PFSK-1 (cell line): Measurements from ENCODE around the gene PALD1.

ENCODE experiments used
- FOXP2 ChIP-seq: optimal IDR thresholded peaks from 2 replicates; pipeline ENCODE3; 2011; ENCODE audit warnings: borderline replicate concordance, control low read depth, inconsistent platforms; ENCODE audit not compliant: insufficient read depth; ENCODE audit errors: extremely low read length, extremely low read depth
- POLR2AphosphoS5 ChIP-seq: IDR thresholded peaks from 2 replicates; pipeline ENCODE4 v1.6.1; 2012; ENCODE audit warnings: low read depth, mild to moderate bottlenecking, control low read depth, low read length, moderate library complexity
- SIN3A ChIP-seq: IDR thresholded peaks from 2 replicates; pipeline ENCODE4 v1.6.1; 2012; ENCODE audit warnings: mild to moderate bottlenecking, low read length, moderate library complexity, borderline replicate concordance; ENCODE audit not compliant: insufficient read depth
- TAF1 ChIP-seq: IDR thresholded peaks from 2 replicates; pipeline ENCODE4 v1.6.1; 2012; ENCODE audit warnings: low read length, control low read depth, borderline replicate concordance; ENCODE audit not compliant: insufficient read depth
- TF ChIP-seq, protein P1 (sequence below), 2 experiments: IDR thresholded peaks; 2 replicates each; pipeline versions ENCODE4 v1.6.1 to v1.8.0; 2011 to 2012; ENCODE audit warnings: low read depth in 2 of 2, low read length in 2 of 2, control low read depth in 1 of 2, inconsistent platforms in 1 of 2, mild to moderate bottlenecking in 1 of 2, moderate library complexity in 1 of 2; ENCODE audit not compliant: insufficient read depth in 1 of 2

The PALD1 gene

DNA sequence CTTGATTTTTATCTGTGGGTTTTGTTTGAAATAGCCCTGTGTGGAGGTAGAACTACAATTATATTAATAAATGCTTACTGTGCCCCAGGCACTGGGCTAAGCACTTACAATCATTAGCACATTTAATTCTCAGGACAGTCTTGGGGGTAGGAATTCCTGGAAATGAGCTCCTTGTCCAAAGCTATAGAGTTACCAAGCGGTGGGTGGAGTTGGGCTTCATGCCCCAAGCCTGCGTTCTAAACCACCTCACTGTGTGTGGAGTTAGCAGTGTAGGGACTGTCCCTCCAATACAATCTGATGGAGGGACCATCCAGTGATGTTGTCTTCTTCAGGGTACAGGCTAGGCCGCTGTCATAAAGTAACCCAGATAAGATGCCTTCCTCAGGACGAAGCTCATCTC lies 49.7 kb downstream of the PALD1 start:
- TF ChIP-seq SIN3A: no peak
- no peak for TF ChIP-seq TAF1
- no peak for TF ChIP-seq FOXP2
- no peak for TF ChIP-seq POLR2AphosphoS5
- TF ChIP-seq, protein P1, sequence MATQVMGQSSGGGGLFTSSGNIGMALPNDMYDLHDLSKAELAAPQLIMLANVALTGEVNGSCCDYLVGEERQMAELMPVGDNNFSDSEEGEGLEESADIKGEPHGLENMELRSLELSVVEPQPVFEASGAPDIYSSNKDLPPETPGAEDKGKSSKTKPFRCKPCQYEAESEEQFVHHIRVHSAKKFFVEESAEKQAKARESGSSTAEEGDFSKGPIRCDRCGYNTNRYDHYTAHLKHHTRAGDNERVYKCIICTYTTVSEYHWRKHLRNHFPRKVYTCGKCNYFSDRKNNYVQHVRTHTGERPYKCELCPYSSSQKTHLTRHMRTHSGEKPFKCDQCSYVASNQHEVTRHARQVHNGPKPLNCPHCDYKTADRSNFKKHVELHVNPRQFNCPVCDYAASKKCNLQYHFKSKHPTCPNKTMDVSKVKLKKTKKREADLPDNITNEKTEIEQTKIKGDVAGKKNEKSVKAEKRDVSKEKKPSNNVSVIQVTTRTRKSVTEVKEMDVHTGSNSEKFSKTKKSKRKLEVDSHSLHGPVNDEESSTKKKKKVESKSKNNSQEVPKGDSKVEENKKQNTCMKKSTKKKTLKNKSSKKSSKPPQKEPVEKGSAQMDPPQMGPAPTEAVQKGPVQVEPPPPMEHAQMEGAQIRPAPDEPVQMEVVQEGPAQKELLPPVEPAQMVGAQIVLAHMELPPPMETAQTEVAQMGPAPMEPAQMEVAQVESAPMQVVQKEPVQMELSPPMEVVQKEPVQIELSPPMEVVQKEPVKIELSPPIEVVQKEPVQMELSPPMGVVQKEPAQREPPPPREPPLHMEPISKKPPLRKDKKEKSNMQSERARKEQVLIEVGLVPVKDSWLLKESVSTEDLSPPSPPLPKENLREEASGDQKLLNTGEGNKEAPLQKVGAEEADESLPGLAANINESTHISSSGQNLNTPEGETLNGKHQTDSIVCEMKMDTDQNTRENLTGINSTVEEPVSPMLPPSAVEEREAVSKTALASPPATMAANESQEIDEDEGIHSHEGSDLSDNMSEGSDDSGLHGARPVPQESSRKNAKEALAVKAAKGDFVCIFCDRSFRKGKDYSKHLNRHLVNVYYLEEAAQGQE (IDR thresholded peaks at IDR 0.05; ENCODE audit: insufficient read depth in 1 of 2, low read depth in 2 of 2, low read length in 2 of 2): no peak

DNA sequence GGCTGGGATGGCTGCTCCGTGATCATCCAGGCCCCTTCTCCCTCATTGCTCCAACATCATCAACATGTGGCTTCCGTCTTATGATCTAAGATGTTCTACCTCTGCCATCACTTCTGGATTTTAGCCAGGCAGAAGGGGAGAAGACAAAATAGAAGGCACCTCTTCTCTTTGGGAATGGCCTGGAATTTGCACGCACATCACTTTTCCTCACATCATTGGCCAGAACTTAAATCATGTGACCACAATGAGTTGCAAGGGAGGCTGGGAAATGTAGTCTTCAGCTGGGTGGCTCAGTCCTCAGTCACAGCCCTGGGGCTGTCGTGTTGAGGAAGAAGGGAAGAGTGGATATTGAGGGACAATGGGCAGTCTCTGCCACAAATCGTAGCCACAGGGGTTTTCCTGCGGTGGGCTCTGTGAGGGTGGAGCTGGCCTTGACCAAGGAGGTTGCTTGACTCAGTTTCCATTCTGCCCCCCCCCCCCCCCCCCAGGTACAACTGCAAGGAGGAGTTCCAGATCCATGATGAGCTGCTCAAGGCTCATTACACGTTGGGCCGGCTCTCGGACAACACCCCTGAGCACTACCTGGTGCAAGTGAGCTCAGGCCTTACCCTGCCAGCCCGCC lies 50.3 kb downstream of the PALD1 start:
- TF ChIP-seq SIN3A: no peak
- TF ChIP-seq POLR2AphosphoS5: no peak

DNA sequence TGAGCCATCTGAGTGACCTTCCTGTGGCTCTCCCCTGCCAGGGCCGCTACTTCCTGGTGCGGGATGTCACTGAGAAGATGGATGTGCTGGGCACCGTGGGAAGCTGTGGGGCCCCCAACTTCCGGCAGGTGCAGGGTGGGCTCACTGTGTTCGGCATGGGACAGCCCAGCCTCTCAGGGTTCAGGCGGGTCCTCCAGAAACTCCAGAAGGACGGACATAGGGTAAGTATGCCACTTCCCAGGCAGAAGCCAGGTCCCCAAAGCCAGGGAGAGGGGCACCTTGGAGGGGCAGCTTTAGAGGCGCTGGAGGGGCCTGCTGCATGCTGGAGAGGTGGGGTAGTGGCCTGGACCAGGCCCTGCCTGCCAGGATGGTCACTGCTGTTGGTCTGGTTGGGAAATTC lies 51.3 kb downstream of the PALD1 start:
- TF ChIP-seq, protein P1 (IDR thresholded peaks at IDR 0.05; ENCODE audit: insufficient read depth in 1 of 2, low read depth in 2 of 2, low read length in 2 of 2): no peak
- TF ChIP-seq SIN3A (no peak), FOXP2 (no peak), TAF1 (no peak), POLR2AphosphoS5 (no peak)

DNA sequence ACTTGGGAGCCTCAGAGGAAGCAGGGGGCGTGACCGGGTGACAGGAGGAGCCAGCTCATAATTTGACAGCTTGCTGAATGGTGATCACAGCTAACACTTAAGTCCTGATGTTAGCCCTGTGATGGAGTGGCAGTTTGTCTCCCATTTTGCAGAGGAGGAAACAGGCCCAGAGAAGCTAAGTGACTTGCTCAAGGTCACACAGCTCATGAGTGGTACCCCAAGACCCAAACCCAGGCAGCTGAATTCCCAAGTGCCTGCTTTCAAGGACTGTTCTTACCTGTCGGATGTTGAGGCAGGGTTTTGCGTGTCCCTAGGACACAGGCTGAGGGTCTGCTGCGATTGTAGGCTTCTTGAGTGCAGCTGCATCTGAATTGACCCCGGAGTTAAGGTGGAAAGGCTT lies 51.7 kb downstream of the PALD1 start:
- TF ChIP-seq, protein P1 (IDR thresholded peaks at IDR 0.05; ENCODE audit: insufficient read depth in 1 of 2, low read depth in 2 of 2, low read length in 2 of 2): no peak
- TF ChIP-seq SIN3A (no peak), POLR2AphosphoS5 (no peak), TAF1 (no peak), FOXP2 (no peak)

DNA sequence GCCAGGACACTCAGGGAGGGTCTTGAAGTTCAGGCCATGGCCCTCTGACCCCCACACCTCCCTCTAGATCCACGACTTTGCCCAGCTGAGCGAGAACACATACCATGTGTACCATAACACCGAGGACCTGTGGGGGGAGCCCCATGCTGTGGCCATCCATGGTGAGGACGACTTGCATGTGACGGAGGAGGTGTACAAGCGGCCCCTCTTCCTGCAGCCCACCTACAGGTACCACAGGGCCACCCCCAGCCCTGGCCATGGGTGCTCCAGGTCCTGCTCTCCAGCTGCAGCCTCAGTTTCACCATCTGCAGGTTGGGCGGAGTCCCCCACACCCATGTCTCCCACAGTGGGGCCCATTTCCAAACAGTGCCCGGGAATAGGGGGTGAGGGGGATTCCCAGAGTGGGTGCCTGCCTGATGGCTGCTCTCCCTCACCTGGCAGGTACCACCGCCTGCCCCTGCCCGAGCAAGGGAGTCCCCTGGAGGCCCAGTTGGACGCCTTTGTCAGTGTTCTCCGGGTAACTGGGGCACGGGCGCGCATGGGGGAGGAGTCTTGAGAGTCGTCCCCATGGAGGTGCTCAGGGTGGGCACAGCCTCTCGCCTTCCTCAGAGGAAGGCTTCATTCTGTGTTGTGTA lies 54.1 kb downstream of the PALD1 start:
- TF ChIP-seq, protein P1 (IDR thresholded peaks at IDR 0.05; ENCODE audit: insufficient read depth in 1 of 2, low read depth in 2 of 2, low read length in 2 of 2): no peak
- no peak for TF ChIP-seq FOXP2
- TF ChIP-seq TAF1: no peak
- no peak for TF ChIP-seq POLR2AphosphoS5
- TF ChIP-seq SIN3A: no peak
